NAMALWA (cell line): ENCODE results near the gene ALDH16A1.
A peak's percentile ranks its signal among the peaks of the same experiment; 100 is the strongest.
"Not testable (repeated sequence)": the region's sequence is repeated elsewhere in the genome, so short reads cannot be mapped to it uniquely, and the experiment has no call there.

Experiments
- DNase-seq: peaks from one replicate; pipeline ENCODE4 v3.0.0-alpha.2; 2015; ENCODE audit warnings: low spot score

Gene ALDH16A1

DNA sequence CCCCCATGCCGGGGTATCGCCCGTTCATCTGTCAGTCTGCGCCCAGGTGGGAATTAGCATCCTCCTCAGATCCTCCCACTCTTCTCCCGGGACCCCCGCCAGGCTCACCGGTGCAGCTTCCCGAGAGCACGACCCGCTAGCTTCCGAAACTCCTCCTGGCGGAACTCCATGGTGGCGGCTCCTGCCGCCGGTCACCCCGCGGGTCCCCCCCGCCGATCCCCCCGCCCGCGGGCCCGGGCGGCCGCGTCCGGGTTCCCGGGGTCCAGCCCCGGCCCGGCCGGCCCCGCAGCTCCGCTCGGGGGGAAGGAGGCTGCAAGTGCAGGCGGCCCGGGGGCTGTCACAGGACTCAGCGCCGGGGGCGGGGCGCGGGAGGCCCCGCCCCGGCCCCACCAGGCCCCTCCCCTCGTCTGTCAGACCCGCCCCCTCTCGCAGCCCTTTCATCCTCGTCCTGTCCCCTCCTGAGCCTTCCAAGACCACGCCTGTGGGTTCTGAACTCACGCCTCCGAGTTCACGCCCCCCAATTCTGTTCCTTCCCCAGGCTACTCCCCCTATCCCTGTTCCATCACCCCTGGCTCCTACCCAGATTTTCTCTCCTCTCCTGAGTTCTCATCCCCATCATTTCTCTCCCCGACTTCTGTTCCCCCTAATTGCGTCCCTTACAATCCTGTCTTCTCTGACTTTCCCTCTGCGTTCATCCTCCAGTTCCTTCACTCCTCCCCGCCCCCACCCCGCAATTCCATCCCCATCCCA, 11.6 kb upstream of the ALDH16A1 start, which contains the start of gene SLC17A7:
TSS of gene SLC17A7 (minus strand) at position 318 of the 750 bp plus-strand sequence. CDS start at position 170, 148 bp downstream.
- DNase-seq = peak; percentile 67

GRCh38 chr19:49441960-49442350, 11.1 kb upstream of the ALDH16A1 start:
- DNase-seq = no peak

GRCh38 chr19:49442354-49442753, 10.7 kb upstream of the ALDH16A1 start:
- peak; percentile 55 for DNase-seq

- peak; percentile 66 for DNase-seq
Observed at GRCh38 chr19:49442771-49443365, 10.2 kb upstream of the ALDH16A1 start.

- peak; percentile 94 for DNase-seq
Observed at GRCh38 chr19:49443366-49444099, 9.5 kb upstream of the ALDH16A1 start.

DNA sequence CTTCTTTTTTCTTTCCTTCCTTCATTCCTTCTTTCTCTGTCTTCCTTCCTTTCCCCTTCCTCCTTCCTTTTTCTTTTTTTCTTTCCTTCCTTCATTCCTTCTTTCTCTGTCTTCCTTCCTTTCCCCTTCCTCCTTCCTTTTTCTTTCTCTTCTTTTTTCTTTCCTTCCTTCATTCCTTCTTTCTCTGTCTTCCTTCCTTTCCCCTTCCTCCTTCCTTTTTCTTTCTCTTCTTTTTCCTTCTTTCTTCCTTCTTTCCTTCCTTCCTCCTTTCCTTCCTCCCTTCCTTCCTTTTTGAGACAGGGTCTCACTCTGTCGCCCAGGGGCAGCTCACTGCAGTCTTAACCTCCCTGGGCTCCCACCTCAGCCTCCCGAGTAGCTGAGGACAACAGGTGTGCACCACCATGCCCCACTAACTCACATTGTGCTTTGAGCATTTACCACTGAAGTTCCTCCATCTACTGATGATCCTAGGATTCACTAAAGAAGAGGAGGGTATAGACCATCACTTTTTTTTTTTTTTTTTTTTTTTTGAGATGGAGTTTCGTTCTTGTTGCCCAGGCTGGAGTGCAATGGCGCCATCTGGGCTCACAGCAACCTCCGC, 8.8 kb upstream of the ALDH16A1 start:
- peak; percentile 35 for DNase-seq

DNA sequence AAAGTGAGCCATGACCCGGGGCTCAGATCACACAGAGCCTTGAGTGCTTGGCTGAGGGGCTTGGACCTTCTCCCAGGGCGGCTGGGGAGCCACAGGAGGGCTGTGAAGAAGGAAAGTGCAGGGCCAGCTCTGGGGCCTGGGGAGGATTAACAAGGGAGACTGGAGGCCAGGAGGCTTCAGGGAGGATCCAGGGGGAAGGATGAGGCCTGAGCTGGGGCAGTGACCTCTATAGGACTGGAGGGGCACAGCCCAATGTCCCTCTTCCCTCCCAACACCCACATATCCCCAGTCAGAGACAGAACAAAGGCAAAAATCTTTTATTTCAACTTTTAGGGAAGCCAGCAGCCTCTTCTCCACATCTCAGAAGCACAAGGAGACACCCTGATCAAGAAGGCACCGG, 7.0 kb upstream of the ALDH16A1 start:
- no peak for DNase-seq

DNA sequence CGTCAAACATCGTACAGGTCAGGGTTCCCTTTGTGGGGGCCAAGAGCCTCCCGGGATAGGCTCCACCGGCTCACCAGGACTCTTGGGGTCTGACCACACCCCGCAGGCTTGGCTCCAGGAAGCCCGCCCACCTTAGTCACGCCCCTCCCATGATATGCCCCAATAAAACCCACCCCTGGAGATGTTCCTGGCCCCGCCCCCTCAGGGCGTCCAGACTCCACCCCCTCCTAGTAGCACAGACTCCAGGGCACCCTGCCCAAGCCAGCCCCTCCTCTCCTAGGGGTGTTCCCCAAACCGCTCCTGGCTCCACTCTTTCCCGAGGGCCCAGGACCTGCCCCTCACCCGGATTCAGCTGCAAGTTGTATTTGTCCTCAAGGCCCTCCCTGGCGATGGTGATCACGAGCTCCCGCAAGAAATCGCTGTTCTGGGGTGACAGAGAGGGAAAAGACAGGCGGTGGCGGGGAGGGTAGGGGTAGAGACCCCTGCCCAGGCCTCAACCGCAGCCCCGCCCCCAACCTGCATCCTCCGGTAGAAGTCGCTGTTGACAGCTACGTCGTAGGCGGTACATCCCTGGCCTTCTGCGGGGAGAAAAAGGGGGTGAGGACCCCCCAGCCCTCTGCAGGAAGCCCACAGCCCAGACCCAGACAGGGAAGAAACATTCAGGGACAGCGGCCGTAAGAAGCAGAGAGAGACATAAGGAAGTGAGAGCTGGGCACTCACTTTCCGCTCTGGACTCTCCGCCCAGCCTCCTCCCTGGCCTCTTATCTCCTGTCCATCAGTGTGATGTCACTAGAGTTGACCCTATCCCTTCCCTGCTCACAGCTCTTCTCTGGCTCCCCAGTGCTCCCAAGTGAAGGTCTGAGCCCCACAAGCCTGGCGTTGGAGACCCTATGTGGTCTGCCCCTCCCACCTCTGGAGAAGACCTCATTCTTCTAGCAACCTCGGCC, 5.3 kb upstream of the ALDH16A1 start:
- DNase-seq = peak; percentile 86

DNA sequence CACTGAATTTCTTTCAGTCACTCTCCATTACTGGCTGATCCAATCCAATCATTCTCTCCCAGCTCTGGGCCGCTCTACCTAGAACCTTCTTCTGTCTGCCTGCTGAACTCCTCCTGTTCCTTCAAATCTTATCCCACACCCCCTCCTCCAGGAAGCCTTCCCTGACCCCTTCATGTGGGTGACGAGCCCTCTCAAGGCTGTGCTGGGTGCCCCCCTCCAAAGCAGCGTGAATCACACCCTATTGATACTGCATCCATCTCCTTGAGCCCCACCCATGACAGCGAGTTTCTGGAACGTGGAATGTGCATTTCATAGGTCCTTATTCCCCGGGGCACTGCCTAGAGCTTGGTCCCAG, 4.6 kb upstream of the ALDH16A1 start:
- DNase-seq = no peak

- no peak for DNase-seq
Observed at GRCh38 chr19:49450405-49450804, 2.6 kb upstream of the ALDH16A1 start.

- DNase-seq = peak; percentile 99
Observed at GRCh38 chr19:49451430-49452181, 1.4 kb upstream of the ALDH16A1 start, which contains the start of gene PIH1D1. Gene PIH1D1, minus strand, starts transcription at chr19:49451814. Its CDS starts 240 bp downstream, at chr19:49451574.

- DNase-seq = peak; percentile 79
Observed at GRCh38 chr19:49453757-49454240, 774 bp downstream of the ALDH16A1 start.

DNA sequence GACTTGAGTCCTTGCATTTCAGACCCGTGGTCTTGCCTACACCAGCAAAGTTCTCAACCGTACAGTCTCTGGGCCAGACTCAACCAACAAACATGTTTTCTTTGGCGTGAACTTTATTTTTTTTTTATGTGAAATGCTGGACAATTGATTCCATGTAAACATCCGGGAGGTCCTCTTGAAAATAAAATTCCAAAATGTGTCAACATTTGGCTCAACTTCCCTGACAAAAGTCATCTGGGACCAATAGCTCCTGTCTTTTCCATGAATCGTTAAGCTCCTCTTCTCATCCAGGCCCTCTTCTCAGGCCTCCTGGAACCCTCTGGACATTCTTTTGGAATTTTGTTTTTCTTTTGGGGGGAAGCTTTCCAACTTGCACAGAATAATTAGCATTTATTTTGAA, 2.7 kb downstream of the ALDH16A1 start:
- no peak for DNase-seq

GRCh38 chr19:49456326-49456725, 3.3 kb downstream of the ALDH16A1 start:
- no peak for DNase-seq

- DNase-seq = no peak
Observed at GRCh38 chr19:49458567-49458903, 5.5 kb downstream of the ALDH16A1 start.

DNA sequence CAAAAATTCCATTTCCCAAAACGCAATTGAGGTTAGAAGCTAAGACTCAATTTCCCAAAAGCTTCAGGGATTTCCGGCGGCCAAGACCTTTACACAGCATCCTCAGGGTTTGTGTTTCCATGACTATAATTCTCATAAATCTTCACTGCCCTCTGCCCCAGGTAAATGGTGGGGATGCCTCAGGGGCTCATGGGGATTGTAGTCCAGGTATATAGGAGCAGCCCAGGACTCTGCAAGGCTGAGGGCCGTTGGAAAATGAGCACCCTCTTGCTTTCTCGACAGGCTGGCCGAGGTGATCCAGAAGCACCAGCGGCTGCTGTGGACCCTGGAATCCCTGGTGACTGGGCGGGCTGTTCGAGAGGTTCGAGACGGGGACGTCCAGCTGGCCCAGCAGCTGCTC, 6.4 kb downstream of the ALDH16A1 start:
- no peak for DNase-seq

GRCh38 chr19:49461130-49461529, 8.1 kb downstream of the ALDH16A1 start:
- DNase-seq = not testable (repeated sequence)

GRCh38 chr19:49461656-49462055, 8.6 kb downstream of the ALDH16A1 start:
- DNase-seq = no peak

DNA sequence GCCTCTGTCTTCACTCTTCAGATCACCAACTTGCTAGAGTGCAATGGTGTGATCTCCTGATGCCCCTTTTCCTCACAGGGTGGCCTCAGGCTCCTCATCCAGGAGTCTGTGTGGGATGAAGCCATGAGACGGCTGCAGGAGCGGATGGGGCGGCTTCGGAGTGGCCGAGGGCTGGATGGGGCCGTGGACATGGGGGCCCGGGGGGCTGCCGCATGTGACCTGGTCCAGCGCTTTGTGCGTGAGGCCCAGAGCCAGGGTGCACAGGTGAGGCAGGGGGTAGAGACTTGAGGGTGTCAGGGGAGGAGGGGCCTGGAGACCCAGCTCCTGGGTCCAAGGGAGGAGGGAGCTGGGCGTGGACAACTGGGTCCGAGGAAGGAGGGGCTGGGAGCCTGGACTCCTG, 9.5 kb downstream of the ALDH16A1 start:
- no peak for DNase-seq

DNA sequence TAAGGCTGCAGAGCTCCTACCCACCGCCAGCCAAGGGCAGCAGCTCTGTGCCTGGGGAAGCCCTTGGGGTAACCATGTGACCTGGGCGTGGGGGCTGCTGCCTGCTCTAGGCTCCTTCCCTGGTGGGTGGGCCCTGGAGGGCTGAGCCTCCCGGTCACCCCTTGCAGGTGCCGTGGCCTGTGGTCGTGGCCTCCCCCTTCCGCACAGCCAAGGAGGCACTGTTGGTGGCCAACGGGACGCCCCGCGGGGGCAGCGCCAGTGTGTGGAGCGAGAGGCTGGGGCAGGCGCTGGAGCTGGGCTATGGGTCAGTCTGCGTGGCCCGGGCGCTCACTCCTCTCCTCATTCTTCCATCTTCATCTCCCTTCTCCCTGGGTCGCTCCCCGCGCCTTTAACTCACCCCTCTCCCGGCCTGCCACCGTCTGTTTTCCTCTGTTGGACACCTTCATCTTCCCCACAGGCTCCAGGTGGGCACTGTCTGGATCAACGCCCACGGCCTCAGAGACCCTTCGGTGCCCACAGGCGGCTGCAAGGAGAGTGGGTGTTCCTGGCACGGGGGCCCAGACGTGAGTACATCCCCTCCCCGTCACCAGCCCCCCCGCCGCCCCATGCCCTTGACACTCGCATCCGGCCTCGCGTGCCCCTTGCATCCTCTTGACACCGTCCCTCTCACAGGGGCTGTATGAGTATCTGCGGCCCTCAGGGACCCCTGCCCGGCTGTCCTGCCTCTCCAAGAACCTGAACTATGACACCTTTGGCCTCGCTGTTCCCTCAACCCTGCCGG, 11.1 kb downstream of the ALDH16A1 start:
- DNase-seq = no peak
